ENCODE data around the gene MOK.
"Not testable (repeated sequence)": the region's sequence is repeated elsewhere in the genome, so short reads cannot be mapped to it uniquely, and the experiment has no call there.

Gene MOK

DNA sequence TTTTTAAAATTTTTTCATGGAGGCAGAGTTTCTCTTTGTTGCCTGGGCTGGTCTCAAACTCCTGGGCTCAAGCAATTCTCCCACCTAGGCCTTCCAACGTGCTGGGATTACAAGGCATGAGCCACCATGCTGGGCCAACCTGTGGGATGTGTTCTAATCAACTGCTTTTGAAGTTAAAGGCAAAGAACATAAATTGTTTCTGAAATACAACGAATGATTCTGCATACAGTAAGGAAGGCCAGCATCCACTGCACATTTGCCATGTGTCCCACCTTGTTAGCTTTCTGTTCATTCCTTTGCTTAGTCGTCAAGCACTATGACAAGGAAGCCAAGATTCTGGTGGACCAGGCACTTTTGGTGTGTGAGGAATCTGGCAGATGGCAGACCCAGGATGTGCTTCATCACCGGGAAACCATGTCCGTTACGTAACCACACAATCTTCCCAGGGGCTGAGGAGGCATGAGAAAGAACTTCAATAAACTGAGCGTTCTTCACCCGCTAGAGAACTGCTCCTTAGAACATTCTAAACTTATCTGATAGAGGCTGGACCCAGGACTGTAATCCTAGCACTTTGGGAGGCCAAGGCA lies 24.5 kb downstream of the MOK start:
- no peak for DNase-seq

DNA sequence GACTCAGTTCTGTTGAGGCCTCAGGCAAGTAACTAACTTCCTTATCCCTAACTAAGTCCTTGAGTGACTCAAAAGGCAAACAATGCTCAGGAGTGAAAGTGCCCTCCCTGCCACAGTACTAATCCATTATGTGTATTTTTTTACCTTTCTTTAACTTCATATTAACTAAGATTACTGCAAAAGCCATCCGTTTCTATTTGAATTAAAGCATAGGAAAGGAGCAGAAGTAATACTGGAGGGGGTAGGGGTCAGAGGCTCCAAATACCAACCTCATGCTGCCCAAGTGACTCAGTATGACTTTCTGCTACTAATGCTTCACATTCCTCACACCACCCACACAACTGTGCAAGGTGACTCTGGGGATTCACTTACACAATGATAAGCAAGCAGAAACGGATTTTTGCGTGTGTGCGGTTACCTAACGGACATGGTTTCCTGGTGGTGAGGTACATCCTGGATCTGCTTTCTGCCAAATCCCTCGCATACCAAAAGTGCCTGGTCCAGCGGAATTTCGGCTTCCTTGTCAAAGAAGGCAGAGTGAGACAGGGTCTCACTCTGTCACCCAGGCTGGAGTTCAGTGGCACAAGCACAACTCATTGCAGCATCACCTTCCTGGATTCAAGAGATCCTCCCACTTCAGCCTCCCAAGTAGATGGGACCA lies 25.1 kb downstream of the MOK start:
- DNase-seq, result no peak

DNA sequence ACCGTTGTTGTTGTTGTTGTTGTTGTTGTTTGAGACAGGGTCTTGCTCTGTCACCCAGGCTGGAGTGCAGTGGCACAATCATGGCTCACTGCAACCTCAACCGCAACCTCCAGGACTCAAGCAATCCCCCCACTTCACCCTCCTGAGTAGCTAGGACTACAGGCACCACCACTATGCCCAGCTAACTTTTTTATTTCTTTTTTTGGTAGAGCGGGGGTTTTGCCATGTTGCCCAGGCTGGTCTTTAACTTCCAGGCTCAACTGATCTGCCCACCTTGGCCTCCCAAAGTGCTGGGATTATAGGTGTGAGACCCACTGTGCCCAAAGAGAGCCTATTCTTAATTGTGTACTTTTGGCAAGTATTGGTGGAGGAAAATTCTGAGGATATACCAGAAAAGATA lies 25.7 kb downstream of the MOK start:
- DNase-seq, result no peak

DNA sequence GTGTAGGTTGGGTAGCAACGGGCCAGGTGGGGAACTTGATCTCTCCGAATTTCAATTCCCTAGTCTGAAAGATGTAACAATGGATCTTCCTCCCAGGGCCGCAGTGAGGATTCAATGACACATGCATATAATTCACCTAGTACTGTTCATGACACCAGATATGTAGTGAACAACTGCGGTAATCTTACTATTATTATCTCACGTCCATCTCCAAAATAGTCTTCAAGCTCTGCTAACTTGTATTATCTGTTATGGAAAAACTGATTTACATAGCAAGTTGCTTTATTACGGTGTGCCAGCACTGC lies 26.4 kb downstream of the MOK start:
- no peak for DNase-seq

DNA sequence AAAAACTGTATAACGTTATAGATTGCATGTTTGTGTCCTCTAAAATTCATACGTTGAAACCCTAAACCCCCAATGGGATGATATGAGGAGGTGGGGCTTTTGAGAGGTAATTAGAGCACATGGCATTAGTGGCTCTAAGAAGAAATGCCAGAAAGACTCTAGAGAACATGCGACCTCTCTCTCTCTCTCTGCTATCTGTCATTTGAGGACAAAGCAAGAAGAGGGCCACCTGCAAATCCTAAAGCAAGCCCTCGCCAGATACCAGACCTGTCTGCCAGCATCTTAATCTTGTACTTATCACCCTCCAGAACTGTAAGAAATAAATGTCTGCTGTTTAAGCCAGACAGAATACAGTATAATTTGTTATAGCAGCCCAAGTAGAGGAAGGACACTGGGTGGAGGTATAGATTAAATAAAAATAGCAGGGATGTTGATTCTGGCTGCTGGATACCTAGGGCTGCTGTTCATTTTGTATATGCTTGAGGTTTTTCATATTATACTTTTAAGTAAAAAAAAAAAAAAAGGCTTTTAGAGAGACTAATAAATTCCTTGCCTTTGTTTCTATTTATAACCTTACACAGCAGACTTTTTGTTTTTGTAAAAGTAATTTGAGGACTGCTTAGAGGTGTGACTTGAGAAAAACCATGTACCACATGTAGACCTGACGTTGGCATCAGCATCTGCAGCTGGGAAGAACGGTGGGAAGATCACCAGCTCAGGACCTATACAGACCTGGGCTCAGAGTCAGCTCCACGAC lies 26.9 kb downstream of the MOK start:
- DNase-seq, result no peak

DNA sequence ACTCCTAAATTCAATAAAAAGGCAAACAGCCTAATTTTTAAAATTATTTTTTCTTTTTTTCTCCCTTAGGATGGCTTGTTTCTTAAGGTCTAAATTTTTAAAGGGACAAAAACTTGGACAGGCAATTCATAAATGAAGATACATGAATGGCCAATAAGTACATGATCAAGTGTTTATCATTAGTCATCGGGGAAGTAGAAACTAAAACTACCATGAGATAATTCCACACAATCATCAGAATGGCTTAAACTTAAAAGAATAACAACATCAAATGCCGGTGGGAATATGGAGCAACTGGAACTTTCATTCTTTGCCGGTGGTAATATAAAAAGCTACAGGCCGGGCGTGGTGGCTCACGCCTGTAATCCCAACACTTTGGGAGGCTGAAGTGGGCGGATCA lies 29.1 kb downstream of the MOK start:
- DNase-seq, result no peak

DNA sequence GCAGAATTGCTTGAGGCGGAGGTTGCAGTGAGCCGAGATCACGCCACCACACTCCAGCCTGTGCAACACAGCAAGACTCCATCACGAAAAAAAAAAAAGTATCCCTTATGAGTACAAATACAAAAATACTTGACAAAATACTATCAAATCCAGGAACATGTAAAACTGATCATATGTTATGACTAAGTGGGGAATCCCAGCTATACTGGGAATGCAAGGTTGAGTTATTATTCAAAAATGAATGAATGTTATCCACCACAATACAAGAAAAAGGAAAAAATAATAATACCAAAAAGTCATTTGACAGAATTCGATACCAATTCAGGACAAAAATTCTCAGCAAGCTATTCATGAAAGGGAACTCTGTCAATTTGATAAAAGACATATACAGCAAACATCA lies 32.6 kb downstream of the MOK start:
- no peak for DNase-seq

DNA sequence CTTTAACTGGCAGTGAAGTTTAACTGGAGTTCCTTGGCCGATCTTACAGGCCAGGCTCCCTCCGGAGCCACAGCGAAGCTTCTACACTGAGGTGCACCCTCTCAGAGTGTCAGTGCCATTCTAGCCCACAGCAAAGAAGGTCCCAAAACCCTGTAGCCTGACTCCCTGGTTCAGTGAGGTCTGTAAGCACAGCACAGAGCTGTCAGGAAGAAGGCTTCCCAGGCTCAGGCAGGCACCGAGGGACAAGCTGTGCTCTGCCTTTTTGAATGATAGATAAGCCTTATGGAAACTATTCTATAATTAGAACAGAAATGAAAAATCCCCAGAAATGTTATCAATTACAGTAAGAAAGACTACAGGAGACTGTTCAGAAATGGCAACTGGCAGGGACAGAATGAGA lies 40.2 kb downstream of the MOK start:
- DNase-seq, result no peak

DNA sequence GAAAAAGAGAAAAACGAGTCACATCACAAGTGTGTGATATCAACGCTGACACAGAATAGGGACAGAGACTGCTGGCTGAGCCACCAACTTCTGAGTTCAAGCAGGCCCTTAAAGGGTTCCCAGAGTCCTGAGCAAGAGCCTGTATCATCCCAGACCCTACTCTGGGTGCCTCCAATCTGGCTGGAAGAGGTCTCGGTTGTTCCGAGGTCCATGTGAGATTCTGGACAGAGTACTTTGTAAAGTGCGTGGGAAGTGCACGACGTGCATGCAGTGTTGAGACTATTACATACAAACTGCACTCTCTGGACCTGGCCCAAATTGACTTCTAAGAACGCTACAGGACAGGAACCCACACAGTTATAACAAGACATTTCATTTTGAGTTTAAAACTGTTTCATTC lies 40.6 kb downstream of the MOK start:
- no peak for DNase-seq

DNA sequence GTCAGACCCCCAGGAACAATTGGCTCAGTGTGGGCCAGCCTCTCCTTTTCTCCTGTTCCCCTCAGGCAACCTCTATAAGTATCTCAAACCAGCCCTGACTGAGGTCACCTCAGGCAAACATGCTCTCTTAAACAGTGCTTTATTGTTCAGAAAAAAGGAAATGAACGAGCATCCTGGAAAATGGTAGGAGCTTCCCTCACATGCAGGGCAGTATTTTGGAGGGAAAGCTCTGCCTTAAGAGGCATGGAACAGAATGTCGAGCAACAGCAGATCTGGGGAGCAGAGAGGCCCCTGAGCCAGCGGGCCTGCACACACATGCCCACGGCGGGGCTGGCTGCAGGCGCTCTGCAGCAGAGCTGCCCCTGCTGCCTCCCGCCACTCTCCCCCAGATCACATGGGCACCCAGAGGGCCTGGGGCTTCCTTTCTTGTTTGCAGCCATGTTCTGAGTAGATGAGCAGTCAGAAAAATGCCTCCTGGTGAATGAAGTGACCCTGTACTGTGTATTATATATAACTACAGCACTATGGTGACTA lies 42.0 kb downstream of the MOK start:
- no peak for DNase-seq

DNA sequence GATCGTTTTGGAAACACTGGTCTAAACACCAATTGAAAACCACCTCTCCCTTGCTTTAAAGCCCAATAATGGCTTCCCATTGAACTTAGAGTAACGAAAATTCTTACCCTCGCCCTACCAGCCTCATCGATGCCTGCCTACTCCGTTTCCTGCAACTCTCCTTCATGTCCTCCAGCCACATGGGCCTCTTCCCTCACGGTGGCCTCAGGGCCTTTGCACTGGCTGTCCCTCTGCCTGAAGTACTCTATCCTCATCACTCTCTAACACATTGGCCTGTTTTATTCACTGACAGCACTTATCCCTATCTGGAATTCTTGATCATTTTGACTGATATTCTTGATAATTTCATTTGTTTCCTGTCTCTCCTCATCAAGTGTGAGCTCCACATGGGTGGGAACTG lies 46.8 kb downstream of the MOK start:
- no peak for DNase-seq

DNA sequence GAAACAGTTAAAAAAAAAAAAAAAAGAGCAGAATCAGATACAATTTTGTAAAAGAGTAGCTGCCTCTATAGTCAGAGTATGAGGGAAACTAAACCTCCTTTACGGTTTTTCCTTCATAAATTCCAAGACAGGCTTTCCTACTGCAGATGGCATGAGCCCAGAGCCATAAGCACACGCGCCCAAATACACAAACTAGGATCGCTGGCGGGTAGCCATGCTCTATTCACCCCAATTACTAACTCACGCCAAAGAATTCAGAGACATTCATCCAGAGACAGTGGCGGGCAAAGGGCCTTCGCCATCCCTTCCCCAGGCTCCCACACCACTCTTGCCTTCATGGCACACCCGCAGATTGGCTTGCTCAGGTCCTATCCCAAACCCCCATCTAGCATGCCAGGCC lies 48.2 kb downstream of the MOK start:
- no peak for DNase-seq

DNA sequence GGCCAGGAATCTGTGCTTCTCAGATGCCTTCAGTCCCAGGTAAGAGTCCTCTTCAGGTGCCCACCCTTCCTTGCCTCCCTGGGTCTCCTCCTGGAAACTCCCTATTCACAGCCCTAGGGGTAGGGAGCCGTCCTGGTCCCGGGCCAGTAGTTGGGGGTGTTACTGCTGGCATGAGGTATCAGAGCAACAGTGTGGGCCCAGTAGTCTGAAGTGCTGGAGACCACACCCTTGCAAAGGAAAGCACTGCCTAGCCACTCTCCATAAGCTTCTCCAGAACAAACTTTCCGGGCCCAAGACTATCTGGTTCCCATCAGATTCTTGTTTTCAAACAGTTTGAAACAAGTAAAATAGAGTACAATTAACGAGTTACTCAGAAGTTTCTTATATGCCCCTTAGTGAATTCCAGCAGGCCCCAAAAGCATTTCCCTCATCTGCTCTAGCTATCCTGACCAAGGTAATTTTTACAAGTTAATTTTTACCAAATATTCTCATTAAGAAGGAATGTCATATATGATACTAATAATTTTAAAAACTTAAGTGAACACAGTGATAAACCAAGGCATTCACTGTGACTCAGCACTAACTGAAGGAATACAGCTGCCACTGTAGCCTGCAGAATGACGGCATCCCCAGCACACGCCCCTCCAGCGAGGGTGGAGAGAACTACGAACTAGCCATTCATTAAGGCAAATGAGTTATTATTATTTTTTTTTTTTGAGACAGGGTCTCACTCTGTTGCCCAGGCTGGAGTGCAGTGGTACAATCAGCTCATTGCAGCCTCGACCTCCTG lies 49.4 kb downstream of the MOK start:
- DNase-seq, result no peak

DNA sequence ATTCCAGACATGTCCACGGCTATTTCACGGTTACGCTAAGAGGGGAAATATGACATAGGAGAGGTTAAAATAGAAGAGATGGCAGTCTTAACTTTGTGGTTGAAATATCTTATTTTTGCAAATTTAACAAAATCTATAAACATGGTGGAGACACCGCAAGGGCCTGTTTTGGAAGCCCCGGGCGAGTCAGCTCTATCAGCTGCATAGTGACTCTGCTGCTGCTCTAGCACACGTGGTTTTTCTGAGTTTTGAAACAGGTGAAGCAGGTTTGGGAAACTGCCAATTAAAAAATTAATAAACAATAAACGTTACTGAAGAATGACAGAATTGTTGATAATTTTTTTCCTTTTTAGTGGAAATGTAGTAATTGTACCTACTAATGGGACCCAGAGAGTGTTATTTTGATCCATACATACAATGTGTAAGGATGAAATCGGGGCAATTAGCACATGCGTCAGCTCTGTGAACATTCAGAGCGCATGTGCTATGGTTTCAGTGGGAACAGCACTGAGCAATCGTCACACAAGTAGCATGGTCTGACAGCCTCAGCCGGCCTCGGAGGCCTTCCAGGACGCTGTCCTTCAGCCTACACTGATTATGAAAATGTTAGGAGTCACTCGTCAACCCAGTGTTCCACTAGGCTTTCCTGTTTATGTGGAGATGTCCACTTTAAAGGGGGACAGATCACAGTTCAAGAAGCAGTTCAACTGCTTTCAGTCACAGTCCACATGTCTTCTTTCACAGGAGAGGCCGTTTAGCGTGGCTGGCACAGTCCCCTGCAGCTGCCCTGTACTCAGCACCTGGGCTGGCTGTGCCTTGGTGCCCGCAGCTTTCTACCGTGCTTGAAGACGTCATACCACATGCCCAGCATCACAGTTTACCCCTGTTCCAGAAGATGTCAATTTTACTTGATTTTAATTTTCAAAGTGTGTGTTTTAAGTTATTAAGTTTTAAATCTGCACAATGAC lies 51.8 kb downstream of the MOK start:
- no peak for DNase-seq

DNA sequence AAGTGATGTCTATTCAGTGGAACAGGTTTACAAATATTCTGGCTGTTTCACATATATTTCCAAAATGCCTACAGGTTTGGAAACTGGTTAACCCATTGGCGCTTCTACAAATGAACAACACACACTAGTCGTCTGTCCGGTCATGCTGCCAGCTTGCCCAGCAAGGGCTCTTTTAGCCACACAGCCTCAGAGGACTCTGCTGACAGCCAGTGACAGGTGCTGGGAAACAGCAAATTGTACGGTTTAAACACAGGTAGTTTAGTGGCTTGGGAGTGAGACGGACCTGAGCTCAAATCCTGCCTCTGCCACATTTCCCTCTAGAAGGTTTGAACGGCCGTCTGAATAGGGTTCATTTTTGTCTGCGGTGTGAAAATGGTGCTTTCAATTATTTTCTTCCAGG lies 53.8 kb downstream of the MOK start:
- no peak for DNase-seq

DNA sequence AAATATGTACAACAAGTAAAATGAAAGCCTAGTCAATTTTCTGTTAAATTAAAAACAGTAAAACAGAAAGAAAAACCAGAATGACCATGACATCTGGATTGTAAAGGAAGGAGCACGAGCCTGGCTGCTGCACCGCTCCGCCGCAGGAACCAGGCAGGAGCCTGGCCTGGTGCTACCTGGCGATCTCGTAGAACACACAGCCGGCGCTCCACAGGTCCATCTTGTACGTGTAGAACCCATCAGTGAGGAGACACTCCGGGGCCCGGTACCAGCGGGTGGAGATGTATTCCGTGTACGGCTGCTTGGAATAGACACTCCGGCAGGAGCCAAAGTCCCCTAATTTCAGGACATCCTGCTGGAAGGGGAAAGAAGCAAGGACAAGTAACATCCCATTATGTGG lies 54.3 kb downstream of the MOK start:
- DNase-seq, result no peak

DNA sequence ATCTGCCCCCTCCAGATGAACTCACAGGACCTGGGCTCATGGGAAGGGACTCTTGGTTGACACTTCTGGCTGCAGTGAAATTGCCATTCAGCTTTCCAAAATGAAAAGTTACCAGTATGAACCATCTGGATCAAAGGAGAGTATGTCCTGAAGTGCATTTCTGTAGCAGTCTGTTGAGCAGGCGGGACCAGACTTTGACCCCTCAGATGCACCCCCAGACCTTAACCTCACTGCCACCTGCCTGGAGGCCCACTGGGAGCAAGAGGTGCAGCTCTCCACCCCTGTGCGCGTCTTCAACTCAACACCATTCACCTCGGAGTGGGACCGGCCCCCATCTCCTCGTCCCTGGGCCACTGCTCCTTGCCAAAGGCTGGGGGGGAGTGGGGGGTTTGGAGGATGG lies 55.0 kb downstream of the MOK start:
- no peak for DNase-seq

DNA sequence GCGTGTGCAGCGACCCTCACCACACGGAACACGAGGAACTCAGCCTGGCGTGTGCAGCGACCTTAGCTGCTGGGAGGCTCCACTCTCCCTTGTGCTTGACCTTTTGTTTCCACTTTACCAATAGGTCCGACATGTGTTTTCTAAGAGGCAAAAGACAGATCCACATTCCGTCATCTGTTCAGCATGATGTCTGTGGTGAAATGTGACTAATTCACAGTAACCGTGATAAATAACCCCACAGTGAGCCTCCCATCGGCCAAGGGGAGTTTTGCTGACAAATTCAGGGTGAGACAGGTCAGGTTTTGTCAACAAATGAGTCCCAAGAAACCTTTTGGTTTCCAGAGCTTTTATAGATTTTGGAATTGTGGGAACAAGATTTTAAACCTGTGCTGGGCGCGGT lies 55.9 kb downstream of the MOK start:
- no peak for DNase-seq

DNA sequence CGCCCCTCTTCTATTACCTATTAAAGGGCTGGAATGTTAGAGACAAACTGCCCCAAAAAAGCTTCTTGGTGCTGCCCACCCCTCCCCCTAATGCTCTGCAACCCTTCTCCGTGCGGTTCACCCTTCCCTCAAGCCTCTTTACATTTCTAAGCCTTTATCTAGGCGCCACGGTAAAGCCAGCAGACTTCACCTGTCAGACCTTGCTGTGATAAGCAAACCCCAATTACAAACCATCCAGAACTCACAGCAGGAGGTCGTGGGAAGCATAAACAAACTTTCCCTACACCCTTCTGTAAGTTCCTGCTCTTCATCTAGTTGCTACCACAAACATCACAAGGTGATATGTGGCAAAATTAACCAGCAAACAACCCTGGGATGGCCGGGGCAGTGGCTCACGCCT lies 56.8 kb downstream of the MOK start:
- DNase-seq, result no peak

DNA sequence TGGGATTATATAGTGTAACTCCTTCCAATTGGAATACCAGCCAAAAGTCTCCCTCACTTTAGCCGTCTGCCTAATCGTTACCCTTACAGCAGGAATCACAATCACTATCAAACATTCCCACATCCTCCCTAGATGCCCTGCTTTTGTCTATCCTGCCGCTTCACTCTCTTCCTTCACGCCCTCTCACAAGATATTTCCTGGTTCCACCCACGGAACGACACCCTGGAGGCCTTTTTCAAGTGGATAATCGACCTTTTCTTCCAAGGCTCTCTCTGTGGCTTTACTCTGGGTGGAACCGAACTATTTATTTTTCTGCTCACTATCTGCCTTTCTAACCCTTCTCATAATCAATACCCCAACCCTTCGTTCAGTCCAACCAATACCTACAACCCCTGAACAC lies 58.9 kb downstream of the MOK start:
- DNase-seq, result no peak

DNA sequence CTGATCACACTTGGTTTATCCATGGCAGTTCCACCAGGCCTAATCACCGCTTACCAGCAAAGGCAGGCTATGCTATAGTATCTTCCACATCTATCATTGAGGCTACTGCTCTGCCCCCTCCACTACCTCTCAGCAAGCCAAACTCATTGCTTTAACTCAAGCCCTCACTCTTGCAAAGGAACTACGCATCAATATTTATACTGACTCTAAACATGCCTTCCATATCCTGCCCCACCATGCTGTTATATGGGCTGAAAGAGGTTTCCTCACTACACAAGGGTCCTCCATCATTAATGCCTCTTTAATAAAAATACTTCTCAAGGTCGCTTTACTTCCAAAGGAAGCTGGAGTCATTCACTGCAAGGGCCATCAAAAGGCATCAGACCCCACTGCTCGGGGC lies 61.2 kb downstream of the MOK start:
- DNase-seq, result not testable (repeated sequence)

DNA sequence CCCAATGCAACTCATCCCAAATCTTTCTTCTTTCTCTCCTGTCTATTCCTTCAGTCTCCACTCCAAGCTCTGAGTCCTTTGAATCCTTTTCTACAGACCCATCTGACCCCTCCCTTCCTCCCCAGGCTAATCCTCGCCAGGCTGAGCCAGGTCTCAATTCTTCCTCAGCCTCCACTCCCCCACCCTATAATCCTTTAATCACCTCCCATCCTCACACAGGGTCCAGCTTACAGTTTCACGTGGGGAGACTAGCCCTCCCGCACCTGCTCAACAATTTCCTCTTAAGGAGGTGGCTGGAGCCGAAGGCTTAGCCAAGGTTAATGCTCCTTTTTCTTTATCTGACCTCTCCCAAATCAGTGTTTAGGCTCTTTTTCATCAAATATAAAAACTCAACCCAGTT lies 63.8 kb downstream of the MOK start:
- no peak for DNase-seq
